Erythroblast (primary cell): ENCODE measurements around the gene MATN4.

Experiments
- GATA1 ChIP-seq: IDR thresholded peaks from 2 replicates; pipeline ENCODE4 v1.6.1; 2011; ENCODE audit warnings: low read depth, mild to moderate bottlenecking, control low read depth, low read length, moderate library complexity
- POLR2A ChIP-seq: IDR thresholded peaks from 2 replicates; pipeline ENCODE4 v1.6.1; 2011; ENCODE audit warnings: mild to moderate bottlenecking, low read length

DNA sequence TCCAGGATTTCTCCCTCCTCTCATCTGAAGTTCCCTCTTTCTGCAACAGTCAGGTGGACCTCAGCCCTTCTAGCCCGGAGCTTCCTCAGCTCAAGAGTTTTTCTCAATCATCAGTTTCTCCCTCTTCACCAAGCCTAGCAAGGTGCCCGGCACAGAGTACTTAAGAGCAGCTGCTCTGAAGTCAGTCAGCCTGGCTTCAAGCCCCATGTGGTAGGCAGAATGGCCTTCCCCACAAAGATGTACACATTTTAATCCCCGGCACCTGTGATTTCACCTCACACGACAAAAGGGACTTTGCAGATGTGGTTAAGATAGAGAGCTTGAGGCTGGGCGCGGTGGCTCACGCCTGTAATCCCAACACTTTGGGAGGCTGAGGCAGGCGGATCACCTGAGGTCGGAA, 16.6 kb downstream of the MATN4 start:
- TF ChIP-seq POLR2A (no peak), GATA1 (no peak)
